RWPE2 (cell line): Measurements from ENCODE around the gene AMY2B.

ENCODE experiments used
- ATAC-seq: fragments of 200-7000 bp; cut with Tn5 transposase; 3 replicates; pipeline ENCODE4 v1.9.1; 2021; ENCODE audit warnings: low read depth
- DNase-seq: peaks from one replicate; pipeline ENCODE4 v3.0.0-alpha.2; 2020; ENCODE audit warnings: low spot score
- H3K27ac ChIP-seq: fragments of 450-650 bp; 2 replicates; pipeline ENCODE4 v1.5.1; 2017; ENCODE audit warnings: mild to moderate bottlenecking; ENCODE audit not compliant: poor library complexity, severe bottlenecking
- H3K27me3 ChIP-seq: fragments of 250-450 bp; sonication (Bioruptor Pico); 2 replicates; pipeline ENCODE4 v1.5.1; 2021; ENCODE audit warnings: mild to moderate bottlenecking, moderate library complexity; ENCODE audit not compliant: insufficient read depth, poor library complexity, severe bottlenecking
- H3K36me3 ChIP-seq: fragments of 250-450 bp; sonication (Bioruptor Pico); 2 replicates; pipeline ENCODE4 v1.5.1; 2020; ENCODE audit warnings: low read depth, mild to moderate bottlenecking, moderate library complexity
- H3K4me1 ChIP-seq: fragments of 250-450 bp; sonication (Bioruptor Pico); 2 replicates; pipeline ENCODE4 v1.5.1; 2021; ENCODE audit warnings: mild to moderate bottlenecking, moderate library complexity; ENCODE audit not compliant: insufficient read depth, poor library complexity, severe bottlenecking
- H3K4me3 ChIP-seq: fragments of 250-450 bp; sonication (Bioruptor Pico); 2 replicates; pipeline ENCODE4 v1.5.1; 2021; ENCODE audit warnings: mild to moderate bottlenecking, moderate library complexity; ENCODE audit not compliant: severe bottlenecking
- H3K9me3 ChIP-seq: fragments of 250-450 bp; sonication (Bioruptor Pico); 2 replicates; pipeline ENCODE4 v1.5.1; 2021; ENCODE audit warnings: mild to moderate bottlenecking, moderate library complexity; ENCODE audit not compliant: severe bottlenecking
- CTCF ChIP-seq: fragments of 450-650 bp; IDR thresholded peaks from one replicate; pipeline ENCODE4 v1.5.1; 2017; ENCODE audit warnings: mild to moderate bottlenecking, moderate library complexity; ENCODE audit not compliant: poor library complexity, severe bottlenecking

Gene AMY2B

GRCh38 chr1:103529746-103530145, 41.6 kb upstream of the AMY2B start:
- DNase-seq = no peak

GRCh38 chr1:103538226-103538625, 33.2 kb upstream of the AMY2B start:
- Histone ChIP-seq H3K4me1 (no peaks in the 10 kb centered on the region), H3K4me3 (no peak overlapping the region), H3K27ac (no peak overlapping the region), H3K27me3 (no peaks in the 10 kb centered on the region), H3K36me3 (peaks cover 99% of the 10 kb centered on the region), H3K9me3 (no peaks in the 10 kb centered on the region)
- TF ChIP-seq CTCF = no peak
- ATAC-seq = no peak
- no peak for DNase-seq

More at GRCh38 chr1:103529746-103530145, 41.6 kb upstream of the AMY2B start:
- TF ChIP-seq CTCF = no peak
- Histone ChIP-seq H3K27ac (no peak overlapping the region), H3K4me3 (no peak overlapping the region), H3K4me1 (peaks cover 6% of the 10 kb centered on the region), H3K27me3 (no peaks in the 10 kb centered on the region), H3K36me3 (peaks cover 71% of the 10 kb centered on the region), H3K9me3 (no peaks in the 10 kb centered on the region)
- ATAC-seq = 0 out of 3 replicates have a peak, but pooled peaks have one; percentile 15

- H3K27ac ChIP-seq = no peak overlapping the region
- no peak for ATAC-seq
- H3K9me3 ChIP-seq = no peaks in the 10 kb centered on the region
- H3K4me3 ChIP-seq = no peak overlapping the region
- H3K4me1 ChIP-seq = no peaks in the 10 kb centered on the region
- H3K27me3 ChIP-seq = no peaks in the 10 kb centered on the region
- DNase-seq = no peak
- H3K36me3 ChIP-seq = peaks cover 98% of the 10 kb centered on the region
- TF ChIP-seq CTCF = no peak
Observed at GRCh38 chr1:103541431-103541830, 30.0 kb upstream of the AMY2B start.

- TF ChIP-seq CTCF = no peak
- ATAC-seq (no peak), DNase-seq (no peak)
- H3K4me1 ChIP-seq = no peaks in the 10 kb centered on the region
- no peaks in the 10 kb centered on the region for H3K9me3 ChIP-seq
- no peak overlapping the region for H3K4me3 ChIP-seq
- H3K27ac ChIP-seq = no peak overlapping the region
- H3K36me3 ChIP-seq = peaks cover 86% of the 10 kb centered on the region
- no peaks in the 10 kb centered on the region for H3K27me3 ChIP-seq
Observed at GRCh38 chr1:103546496-103546895, 24.9 kb upstream of the AMY2B start.

GRCh38 chr1:103547840-103548239, 23.5 kb upstream of the AMY2B start:
- Histone ChIP-seq H3K9me3 (no peaks in the 10 kb centered on the region), H3K27me3 (no peaks in the 10 kb centered on the region), H3K27ac (no peak overlapping the region), H3K36me3 (peaks cover 80% of the 10 kb centered on the region), H3K4me3 (no peak overlapping the region), H3K4me1 (no peaks in the 10 kb centered on the region)
- TF ChIP-seq CTCF = no peak
- ATAC-seq = no peak
- no peak for DNase-seq
